ENCODE results near the gene FHOD1. TPM values are rescaled to one million over a fixed set of nuclear protein-coding genes. Genes with fewer than 3 reads are reported as not detected.

The FHOD1 gene
- polyA plus RNA-seq, 1 experiment, result 21.2 TPM

DNA sequence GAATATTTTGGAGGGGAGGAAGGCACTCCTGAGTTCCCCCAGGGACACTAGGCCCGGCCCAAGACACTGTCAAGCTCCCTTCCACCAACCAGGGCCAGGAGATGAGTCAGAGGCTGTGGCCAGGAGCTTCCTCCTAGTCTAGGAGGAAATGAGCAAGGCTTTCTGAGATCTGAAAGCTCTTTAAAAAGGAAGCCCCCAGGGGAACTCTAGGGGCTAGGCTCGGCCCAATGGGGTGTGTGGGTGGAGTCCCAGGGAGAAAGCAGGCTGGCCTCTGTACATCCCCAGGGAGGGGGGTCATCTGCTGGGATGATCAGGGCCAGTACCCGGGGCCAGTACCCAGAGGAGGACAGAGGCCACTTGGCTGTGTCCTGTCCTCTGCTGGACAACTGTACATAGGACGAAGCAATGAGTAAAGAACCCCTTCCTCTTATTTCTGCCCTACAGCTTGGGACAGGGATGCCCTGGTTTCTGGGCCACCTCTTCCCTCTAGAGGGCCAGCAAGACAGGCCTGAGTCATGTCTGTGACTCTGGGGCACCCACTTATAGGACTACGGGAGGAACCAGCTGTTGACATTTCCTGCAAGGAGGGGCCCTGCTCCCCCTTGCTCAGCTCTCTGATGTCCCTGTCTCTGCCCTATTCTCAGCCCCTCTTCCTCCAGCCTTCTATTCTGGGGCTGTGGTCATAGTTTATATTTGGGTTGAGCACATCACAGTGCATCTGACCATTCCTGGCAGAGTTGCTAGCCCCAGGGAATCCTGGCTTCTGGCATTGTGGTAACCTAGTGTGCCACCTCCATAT is 2.7 kb downstream of the FHOD1 start:
- POLR2A ChIA-PET, result interaction anchor here (0.6 to 2.3 kb wide), 6 partner anchors 9 to 37 kb away, joined by 3 to 8 read pairs (median 6); partner anchors contain the start of gene TMEM208
- H3K27ac ChIP-seq (ENCODE audit: low read depth, low read length), result peak overlapping the region; percentile 90
- no peaks in the 10 kb centered on the region; the same call in 1 of the 2 replicates for H3K9me3 ChIP-seq (ENCODE audit: control insufficient read depth, insufficient read depth, low read length)
- H3K4me3 ChIP-seq (ENCODE audit: low read depth, low read length), result peak overlapping the region; percentile 86
- TF ChIP-seq, protein P1, sequence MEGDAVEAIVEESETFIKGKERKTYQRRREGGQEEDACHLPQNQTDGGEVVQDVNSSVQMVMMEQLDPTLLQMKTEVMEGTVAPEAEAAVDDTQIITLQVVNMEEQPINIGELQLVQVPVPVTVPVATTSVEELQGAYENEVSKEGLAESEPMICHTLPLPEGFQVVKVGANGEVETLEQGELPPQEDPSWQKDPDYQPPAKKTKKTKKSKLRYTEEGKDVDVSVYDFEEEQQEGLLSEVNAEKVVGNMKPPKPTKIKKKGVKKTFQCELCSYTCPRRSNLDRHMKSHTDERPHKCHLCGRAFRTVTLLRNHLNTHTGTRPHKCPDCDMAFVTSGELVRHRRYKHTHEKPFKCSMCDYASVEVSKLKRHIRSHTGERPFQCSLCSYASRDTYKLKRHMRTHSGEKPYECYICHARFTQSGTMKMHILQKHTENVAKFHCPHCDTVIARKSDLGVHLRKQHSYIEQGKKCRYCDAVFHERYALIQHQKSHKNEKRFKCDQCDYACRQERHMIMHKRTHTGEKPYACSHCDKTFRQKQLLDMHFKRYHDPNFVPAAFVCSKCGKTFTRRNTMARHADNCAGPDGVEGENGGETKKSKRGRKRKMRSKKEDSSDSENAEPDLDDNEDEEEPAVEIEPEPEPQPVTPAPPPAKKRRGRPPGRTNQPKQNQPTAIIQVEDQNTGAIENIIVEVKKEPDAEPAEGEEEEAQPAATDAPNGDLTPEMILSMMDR (IDR thresholded peaks at IDR 0.05; ENCODE audit: low read depth, low read length), result no peak
- CTCF ChIA-PET, result interaction anchor here (0.5 to 0.6 kb wide), 2 partner anchors 226 to 254 kb away, joined by 3 to 7 read pairs; no protein-coding TSS in a partner anchor
- no peaks in the 10 kb centered on the region for H3K27me3 ChIP-seq (ENCODE audit: control insufficient read depth, insufficient read depth, low read length)
- DNase-seq (ENCODE audit: low read depth, low spot score), result no peak

DNA sequence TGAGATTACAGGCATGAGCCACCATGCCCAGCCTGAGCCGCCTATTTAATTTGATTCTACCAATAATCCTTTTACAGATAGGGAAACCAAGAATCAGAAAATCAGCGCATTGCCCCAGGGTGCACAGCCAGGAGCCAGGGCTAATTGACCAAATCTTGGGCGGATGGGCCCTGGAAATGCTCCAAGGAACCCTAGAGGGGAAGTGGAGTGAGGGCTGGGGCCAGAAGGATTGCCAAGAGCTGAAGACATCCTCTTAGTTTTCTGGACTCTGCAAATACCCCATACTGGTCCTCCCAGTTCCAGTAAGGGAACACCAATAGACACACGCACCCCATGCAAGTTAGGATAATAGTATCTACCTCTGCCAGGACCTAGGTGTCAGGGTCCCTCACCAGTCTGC is 3.8 kb downstream of the FHOD1 start:
- CTCF ChIA-PET, result interaction anchor here (0.8 kb wide), 1 partner anchor 45 kb away, joined by 3 read pairs; the partner anchor contains the start of gene ELMO3
- POLR2A ChIA-PET, result interaction anchor here (1.6 to 2.3 kb wide), 3 partner anchors 8 to 16 kb away, joined by 7 to 8 read pairs (median 7); partner anchors contain the start of gene TMEM208
- no peak for DNase-seq (ENCODE audit: low read depth, low spot score)

DNA sequence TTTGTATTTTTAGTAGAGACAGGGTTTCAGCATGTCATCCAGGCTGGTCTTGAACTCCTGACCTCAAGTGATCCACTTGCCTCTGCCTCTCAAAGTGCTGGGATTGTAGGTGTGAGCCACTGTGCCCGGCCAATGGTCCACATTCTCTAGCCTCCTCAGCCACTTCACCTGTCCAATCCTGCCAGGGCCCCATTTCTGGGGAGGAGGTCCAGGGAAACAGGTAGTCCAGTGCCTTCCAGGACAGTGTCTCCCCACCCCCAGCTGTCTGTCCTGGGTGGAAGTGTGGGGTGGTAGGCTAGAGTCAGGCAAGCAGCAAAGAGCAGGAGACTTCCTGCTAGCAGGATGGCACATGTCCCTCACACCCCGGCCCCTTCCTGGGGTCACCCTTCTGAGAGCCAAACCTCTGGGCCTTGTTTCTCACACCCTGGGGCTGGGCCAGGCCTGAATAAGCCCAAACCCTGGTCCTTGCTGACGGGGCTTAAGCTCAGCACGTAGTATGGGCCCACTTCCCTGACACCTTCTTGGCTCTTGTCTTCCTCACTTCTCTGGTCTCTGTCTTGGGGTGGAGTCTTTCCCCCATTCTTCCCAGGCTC is 5.0 kb downstream of the FHOD1 start:
- Histone ChIP-seq H3K27ac (ENCODE audit: low read depth, low read length) (peak overlapping the region; percentile 98), H3K9me3 (ENCODE audit: control insufficient read depth, insufficient read depth, low read length) (no peaks in the 10 kb centered on the region; the same call in 1 of the 2 replicates), H3K4me3 (ENCODE audit: low read depth, low read length) (no peak overlapping the region), H3K27me3 (ENCODE audit: control insufficient read depth, insufficient read depth, low read length) (no peaks in the 10 kb centered on the region)
- ChIA-PET CTCF (interaction anchor here (0.6 to 0.7 kb wide), 2 partner anchors 57 to 367 kb away, joined by 5 to 12 read pairs; no protein-coding TSS in a partner anchor), POLR2A (interaction anchor here (0.5 to 2.3 kb wide), 4 partner anchors 10 to 372 kb away, joined by 3 to 10 read pairs (median 3); partner anchors contain the start of gene TMEM208)
- TF ChIP-seq, protein P1 (IDR thresholded peaks at IDR 0.05; ENCODE audit: low read depth, low read length), result no peak
- no peak for DNase-seq (ENCODE audit: low read depth, low spot score)

More for the DNA sequence above, 3.8 kb downstream of the FHOD1 start:
- Histone ChIP-seq H3K27ac (ENCODE audit: low read depth, low read length) (peak overlapping the region; percentile 12), H3K4me3 (ENCODE audit: low read depth, low read length) (no peak overlapping the region), H3K9me3 (ENCODE audit: control insufficient read depth, insufficient read depth, low read length) (no peaks in the 10 kb centered on the region; the same call in 1 of the 2 replicates), H3K27me3 (ENCODE audit: control insufficient read depth, insufficient read depth, low read length) (no peaks in the 10 kb centered on the region)
- TF ChIP-seq, protein P1 (IDR thresholded peaks at IDR 0.05; ENCODE audit: low read depth, low read length), result no peak

DNA sequence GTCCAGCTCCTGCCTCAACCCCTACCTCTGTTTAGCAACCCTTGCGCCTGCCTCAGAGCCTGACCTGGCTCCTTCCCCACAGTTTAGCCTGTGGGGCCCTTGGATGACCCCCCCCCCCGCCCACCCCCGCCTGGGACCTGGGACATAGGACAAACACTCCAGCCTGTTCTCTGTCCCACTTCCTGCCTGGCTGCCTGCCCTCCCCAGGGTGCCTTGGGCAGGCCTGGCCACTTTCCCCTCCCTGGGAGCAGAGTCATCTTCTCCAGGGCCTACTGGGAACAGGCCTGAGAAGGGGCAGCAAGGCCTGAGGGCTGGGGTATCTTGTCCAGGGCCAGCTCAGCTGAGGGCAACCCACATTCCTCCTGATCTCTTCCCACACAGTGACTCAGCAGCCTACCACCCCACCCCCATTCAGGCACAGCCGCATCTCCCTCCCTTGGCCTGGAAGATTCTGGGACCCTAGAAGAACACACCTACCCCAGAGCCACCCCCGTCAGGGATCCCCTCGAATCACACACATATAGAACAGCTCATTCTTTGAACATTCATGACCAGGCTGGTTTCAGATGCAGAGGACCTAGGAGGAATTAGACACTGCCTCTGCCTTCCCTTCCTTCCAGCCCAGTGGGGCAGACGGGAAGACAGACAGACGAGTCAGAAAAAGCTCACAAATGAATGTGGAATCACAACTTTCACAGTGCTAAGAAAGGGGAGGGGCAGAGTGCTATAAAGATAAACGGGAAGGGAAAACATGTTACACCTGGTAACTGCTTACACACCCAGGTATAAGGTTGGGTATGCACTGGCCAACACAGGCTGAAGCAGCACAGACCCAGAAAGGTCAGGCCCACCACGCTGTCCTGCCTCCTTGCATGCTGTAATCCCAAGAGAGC is 6.0 kb downstream of the FHOD1 start:
- Histone ChIP-seq H3K4me3 (ENCODE audit: low read depth, low read length) (no peak overlapping the region), H3K9me3 (ENCODE audit: control insufficient read depth, insufficient read depth, low read length) (peaks cover 4% of the 10 kb centered on the region; the same call in 1 of the 2 replicates), H3K27ac (ENCODE audit: low read depth, low read length) (peak overlapping the region; percentile 98), H3K27me3 (ENCODE audit: control insufficient read depth, insufficient read depth, low read length) (no peaks in the 10 kb centered on the region)
- POLR2A ChIA-PET, result interaction anchor here (0.5 to 2.3 kb wide), 5 partner anchors 9 to 172 kb away, joined by 3 to 10 read pairs (median 3); partner anchors contain the start of gene TMEM208
- TF ChIP-seq, protein P1 (IDR thresholded peaks at IDR 0.05; ENCODE audit: low read depth, low read length), result no peak
- CTCF ChIA-PET, result interaction anchor here (0.7 kb wide), 1 partner anchor 56 kb away, joined by 5 read pairs; no protein-coding TSS in a partner anchor
- DNase-seq (ENCODE audit: low read depth, low spot score), result peak; percentile 67
